CD4-positive, alpha-beta T cell (primary cell): Measurements from ENCODE around the gene GRID1. TPM values are rescaled to one million over a fixed set of nuclear protein-coding genes. Genes with fewer than 3 reads are reported as not detected.
A peak's percentile ranks its signal among the peaks of the same experiment; 100 is the strongest.

ENCODE experiments used
- ATAC-seq: fragments of 200-7000 bp; cut with Tn5 transposase; one replicate; pipeline ENCODE4 v1.10.0; 2022; ENCODE audit warnings: mild to moderate bottlenecking; ENCODE audit not compliant: poor library complexity
- CTCF ChIA-PET: fragments of 350-600 bp; sonication (Branson Sonifier 250); formaldehyde crosslinking; loops from one replicate; lab custom pipeline; 2021; ENCODE audit warnings: antibody characterized with exemption, inconsistent platforms; lab: Charles Lee
- POLR2A ChIA-PET: fragments of 350-600 bp; sonication (Branson Sonifier 250); formaldehyde crosslinking; loops from one replicate; lab custom pipeline; 2021; ENCODE audit warnings: antibody characterized with exemption, inconsistent platforms; lab: Charles Lee
- DNase-seq, 14 experiments: peaks; one replicate each; pipeline ENCODE4 v3.0.0-alpha.2; 2013 to 2020; ENCODE audit warnings: mixed read lengths in 2 of 14
- H3K27ac ChIP-seq, 2 donors: one replicate each; pipeline versions ENCODE4 v1.5.1 to v1.7.0; 2013; ENCODE audit warnings: low read length in 2 of 2, low read depth in 1 of 2, mild to moderate bottlenecking in 1 of 2
- H3K27me3 ChIP-seq, 2 experiments: 1 replicate in 1 of 2; 2 replicates in 1 of 2; pipeline versions ENCODE4 v1.6.1 to v1.7.0; 2013; ENCODE audit warnings: low read length in 2 of 2, control low read depth in 1 of 2, mild to moderate bottlenecking in 1 of 2, moderate library complexity in 1 of 2; ENCODE audit not compliant: insufficient read depth in 2 of 2, control insufficient read depth in 1 of 2
- H3K36me3 ChIP-seq: one replicate; pipeline ENCODE4 v1.6.1; 2013; ENCODE audit warnings: low read length, control low read depth; ENCODE audit not compliant: insufficient read depth
- H3K4me1 ChIP-seq: one replicate; pipeline ENCODE4 v1.6.1; 2013; ENCODE audit warnings: low read length, control low read depth; ENCODE audit not compliant: insufficient read depth
- H3K4me3 ChIP-seq: one replicate; pipeline ENCODE4 v1.5.1; 2013; ENCODE audit warnings: mild to moderate bottlenecking, low read length, moderate library complexity
- H3K9me3 ChIP-seq, 2 experiments: 1 replicate in 1 of 2; 2 replicates in 1 of 2; pipeline versions ENCODE4 v1.6.1 to v1.7.0; 2013; ENCODE audit warnings: low read length in 2 of 2, mild to moderate bottlenecking in 2 of 2, control low read depth in 1 of 2, moderate library complexity in 1 of 2; ENCODE audit not compliant: control insufficient read depth in 1 of 2, insufficient read depth in 1 of 2
- H3K27ac Mint-ChIP-seq: one replicate; pipeline ENCODE4 v1.8.0; 2020; ENCODE audit warnings: mixed read lengths
- H3K27me3 Mint-ChIP-seq: one replicate; pipeline ENCODE4 v1.8.0; 2021; ENCODE audit warnings: mixed read lengths
- H3K36me3 Mint-ChIP-seq: one replicate; pipeline ENCODE4 v1.8.0; 2021; ENCODE audit warnings: low read depth, mixed read lengths
- H3K4me1 Mint-ChIP-seq: one replicate; pipeline ENCODE4 v1.8.0; 2021; ENCODE audit warnings: low read depth, mixed read lengths
- H3K4me3 Mint-ChIP-seq: one replicate; pipeline ENCODE4 v1.8.0; 2020; ENCODE audit warnings: mild to moderate bottlenecking, mixed read lengths
- H3K9me3 Mint-ChIP-seq: one replicate; pipeline ENCODE4 v1.8.0; 2020; ENCODE audit warnings: mixed read lengths
- intact Hi-C, 2 experiments: fragments of 100-400 bp; cut with DNase I in 1 of 2; cut with micrococcal nuclease in 1 of 2; formaldehyde crosslinking; loops; one replicate each; pipeline versions ENCODE4 v1.15.1 to v1.9.0; 2023 to 2025; cut with DNase I, micrococcal nuclease
- total RNA-seq, 174 experiments: library from RNA in 2 of 174; stranded (reverse) in 2 of 174; gene quantifications; one replicate each; pipeline ENCODE4 v1.2.3 and lab custom pipeline; 2021 to 2026
- TF ChIP-seq, protein P1 (sequence below): fragments of 200-600 bp; IDR thresholded peaks from one replicate; pipeline ENCODE4 v1.8.0; 2022; ENCODE audit warnings: antibody characterized with exemption, mild to moderate bottlenecking

The GRID1 gene
- total RNA-seq, 2 experiments from 2014 or later, result not detected

DNA sequence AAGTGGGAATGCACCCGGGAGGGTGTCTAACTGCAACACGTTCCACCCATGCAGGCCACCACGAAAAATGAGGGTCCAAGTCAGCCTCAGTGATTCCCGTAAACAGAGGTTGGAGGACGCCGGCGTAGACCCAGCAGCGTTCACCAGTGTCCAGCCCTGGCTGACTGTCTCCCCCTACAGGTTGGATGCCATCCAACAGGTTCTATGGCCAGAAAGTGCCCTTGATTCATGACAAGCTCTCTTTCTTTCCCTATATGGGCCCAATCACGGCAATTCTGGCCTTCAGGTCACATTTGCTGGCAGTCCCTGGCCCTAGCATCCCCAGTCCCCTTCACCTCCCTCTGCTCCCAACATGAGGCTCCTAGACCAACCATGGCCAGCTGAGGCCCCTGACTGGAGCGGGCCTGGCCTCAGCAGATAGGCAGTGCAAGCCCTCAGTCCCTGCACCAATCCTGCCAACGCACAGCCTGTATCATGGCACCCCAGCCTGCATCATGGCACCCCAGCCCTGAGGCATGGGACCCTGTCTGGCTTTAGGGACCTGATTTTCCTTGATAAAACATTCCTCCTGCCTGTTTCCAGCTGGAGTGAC, 227.4 kb downstream of the GRID1 start:
- peak in 3 of 14 experiments; percentile 10 to 35 (median 23) for DNase-seq
- Histone ChIP-seq H3K27me3 (no peaks in the 10 kb centered on the region), H3K4me3 (no peak overlapping the region), H3K27ac (no peak overlapping the region), H3K36me3 (no peaks in the 10 kb centered on the region), H3K4me1 (no peaks in the 10 kb centered on the region), H3K9me3 (peaks cover 0 to 9% of the 10 kb centered on the region in 2 experiments)
- H3K27ac Mint-ChIP-seq, result no peak overlapping the region
- no peaks in the 10 kb centered on the region for H3K9me3 Mint-ChIP-seq
- no peak for ATAC-seq
- CTCF ChIA-PET, result no interaction called here
- POLR2A ChIA-PET, result no interaction called here
- H3K27me3 Mint-ChIP-seq, result no peaks in the 10 kb centered on the region
- H3K36me3 Mint-ChIP-seq, result no peaks in the 10 kb centered on the region
- TF ChIP-seq, protein P1, sequence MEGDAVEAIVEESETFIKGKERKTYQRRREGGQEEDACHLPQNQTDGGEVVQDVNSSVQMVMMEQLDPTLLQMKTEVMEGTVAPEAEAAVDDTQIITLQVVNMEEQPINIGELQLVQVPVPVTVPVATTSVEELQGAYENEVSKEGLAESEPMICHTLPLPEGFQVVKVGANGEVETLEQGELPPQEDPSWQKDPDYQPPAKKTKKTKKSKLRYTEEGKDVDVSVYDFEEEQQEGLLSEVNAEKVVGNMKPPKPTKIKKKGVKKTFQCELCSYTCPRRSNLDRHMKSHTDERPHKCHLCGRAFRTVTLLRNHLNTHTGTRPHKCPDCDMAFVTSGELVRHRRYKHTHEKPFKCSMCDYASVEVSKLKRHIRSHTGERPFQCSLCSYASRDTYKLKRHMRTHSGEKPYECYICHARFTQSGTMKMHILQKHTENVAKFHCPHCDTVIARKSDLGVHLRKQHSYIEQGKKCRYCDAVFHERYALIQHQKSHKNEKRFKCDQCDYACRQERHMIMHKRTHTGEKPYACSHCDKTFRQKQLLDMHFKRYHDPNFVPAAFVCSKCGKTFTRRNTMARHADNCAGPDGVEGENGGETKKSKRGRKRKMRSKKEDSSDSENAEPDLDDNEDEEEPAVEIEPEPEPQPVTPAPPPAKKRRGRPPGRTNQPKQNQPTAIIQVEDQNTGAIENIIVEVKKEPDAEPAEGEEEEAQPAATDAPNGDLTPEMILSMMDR, result no peak
- H3K4me1 Mint-ChIP-seq, result no peaks in the 10 kb centered on the region
- intact Hi-C loops, result loop anchor here in 1 of 2 experiments (10.0 kb wide), 1 partner anchor 594 kb away; no protein-coding TSS in a partner anchor
- no peak overlapping the region for H3K4me3 Mint-ChIP-seq

- ChIA-PET CTCF (no interaction called here), POLR2A (no interaction called here)
- no peaks in the 10 kb centered on the region for H3K4me1 Mint-ChIP-seq
These were observed 228.0 kb downstream of the GRID1 start for GRCh38 chr10:86138551-86139065.

DNA sequence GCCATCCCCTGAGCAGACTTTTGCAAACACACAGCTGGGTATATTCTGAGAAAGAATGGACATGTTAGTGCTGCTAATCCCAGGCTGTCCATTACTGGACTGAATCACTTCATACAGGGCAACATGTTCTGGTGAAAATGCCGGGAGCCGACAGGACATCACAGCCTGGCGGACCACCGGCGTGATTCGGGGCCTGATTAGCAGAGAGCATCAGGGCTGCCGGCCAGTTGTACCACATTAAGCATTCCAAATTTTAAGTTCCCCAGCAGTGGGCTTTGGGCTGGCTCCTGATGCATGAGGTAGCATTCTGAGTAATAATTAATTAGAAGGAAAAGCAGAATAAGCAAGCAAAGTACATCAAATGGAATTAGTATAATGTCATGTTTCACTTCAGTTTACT, 229.0 kb downstream of the GRID1 start:
- H3K27ac Mint-ChIP-seq, result no peak overlapping the region
- no peak overlapping the region for H3K4me3 Mint-ChIP-seq
- peaks cover 0 to 9% of the 10 kb centered on the region in 2 experiments for H3K9me3 ChIP-seq
- H3K36me3 ChIP-seq, result no peaks in the 10 kb centered on the region
- H3K4me3 ChIP-seq, result no peak overlapping the region
- no peaks in the 10 kb centered on the region for H3K4me1 ChIP-seq
- no peaks in the 10 kb centered on the region for H3K36me3 Mint-ChIP-seq
- no peak for DNase-seq
- no peaks in the 10 kb centered on the region for H3K27me3 ChIP-seq
- H3K4me1 Mint-ChIP-seq, result no peaks in the 10 kb centered on the region
- intact Hi-C loops, result loop anchor here in 1 of 2 experiments (10.0 kb wide), 1 partner anchor 593 kb away; no protein-coding TSS in a partner anchor
- H3K9me3 Mint-ChIP-seq, result no peaks in the 10 kb centered on the region
- no peaks in the 10 kb centered on the region for H3K27me3 Mint-ChIP-seq
- no peak for ATAC-seq
- H3K27ac ChIP-seq, result no peak overlapping the region
- ChIA-PET CTCF (no interaction called here), POLR2A (no interaction called here)
- TF ChIP-seq, protein P1, result no peak

More at GRCh38 chr10:86138551-86139065, 228.0 kb downstream of the GRID1 start:
- TF ChIP-seq, protein P1, result no peak
- DNase-seq (no peak), ATAC-seq (no peak)
- H3K27ac ChIP-seq, result no peak overlapping the region
- H3K36me3 Mint-ChIP-seq, result no peaks in the 10 kb centered on the region
- peaks cover 0 to 9% of the 10 kb centered on the region in 2 experiments for H3K9me3 ChIP-seq
- no peaks in the 10 kb centered on the region for H3K36me3 ChIP-seq
- H3K4me1 ChIP-seq, result no peaks in the 10 kb centered on the region
- no peak overlapping the region for H3K4me3 ChIP-seq
- H3K9me3 Mint-ChIP-seq, result no peaks in the 10 kb centered on the region
- H3K27me3 ChIP-seq, result no peaks in the 10 kb centered on the region
- no peak overlapping the region for H3K27ac Mint-ChIP-seq
- no peak overlapping the region for H3K4me3 Mint-ChIP-seq
- H3K27me3 Mint-ChIP-seq, result no peaks in the 10 kb centered on the region
- intact Hi-C loops, result loop anchor here in 1 of 2 experiments (10.0 kb wide), 1 partner anchor 594 kb away; no protein-coding TSS in a partner anchor
